ENCODE data around the gene SMC5. TPM values are rescaled to one million over a fixed set of nuclear protein-coding genes. Genes with fewer than 3 reads are reported as not detected.
"Not testable (repeated sequence)": the region's sequence is repeated elsewhere in the genome, so short reads cannot be mapped to it uniquely, and the experiment has no call there.

Gene SMC5
- polyA plus RNA-seq, 3 donors: 39.4 to 63.7 (median 52.3) TPM

DNA sequence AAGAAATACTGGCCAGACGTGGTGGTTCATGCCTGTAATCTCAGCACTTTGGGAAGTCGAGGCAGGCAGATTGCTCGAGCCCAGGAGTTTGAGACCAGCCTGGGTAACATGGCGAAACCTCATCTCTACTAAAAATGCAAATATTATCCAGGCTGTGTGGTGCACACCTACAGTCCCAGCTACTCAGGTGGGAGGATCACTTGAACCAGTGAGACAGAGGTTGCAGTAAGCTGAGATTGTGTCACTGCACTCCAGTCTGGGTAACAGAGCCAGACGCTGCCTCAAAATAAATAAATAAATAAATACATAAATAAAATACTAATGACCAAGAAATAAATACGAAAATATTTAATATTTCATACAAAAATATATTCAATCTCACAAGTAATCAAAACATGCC, 136.9 kb downstream of the SMC5 start:
- DNase-seq (ENCODE audit: extremely low read depth in 1 of 11, low read depth in 9 of 11, low spot score in 4 of 11): no peak

DNA sequence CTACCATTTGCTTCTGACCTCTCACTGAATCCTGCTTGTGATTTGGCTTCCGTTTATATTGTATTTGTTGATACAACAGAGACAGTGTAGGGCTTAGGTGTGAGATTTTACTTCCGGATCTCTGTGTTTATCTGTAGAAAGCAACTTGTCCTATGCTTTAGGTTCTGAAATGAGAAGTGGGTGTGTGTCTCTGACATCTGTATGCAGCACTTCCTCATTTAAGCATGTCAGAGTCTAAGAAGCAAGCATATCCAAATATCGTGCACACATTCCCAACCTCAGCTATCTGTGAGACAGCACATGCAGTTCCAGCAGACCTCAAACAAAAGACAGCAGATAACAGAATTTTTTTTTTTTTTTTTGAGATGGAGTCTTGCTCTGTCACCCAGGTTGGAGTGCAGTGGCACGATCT, 139.4 kb downstream of the SMC5 start:
- no peak for DNase-seq (ENCODE audit: extremely low read depth in 1 of 11, low read depth in 9 of 11, low spot score in 4 of 11)

DNA sequence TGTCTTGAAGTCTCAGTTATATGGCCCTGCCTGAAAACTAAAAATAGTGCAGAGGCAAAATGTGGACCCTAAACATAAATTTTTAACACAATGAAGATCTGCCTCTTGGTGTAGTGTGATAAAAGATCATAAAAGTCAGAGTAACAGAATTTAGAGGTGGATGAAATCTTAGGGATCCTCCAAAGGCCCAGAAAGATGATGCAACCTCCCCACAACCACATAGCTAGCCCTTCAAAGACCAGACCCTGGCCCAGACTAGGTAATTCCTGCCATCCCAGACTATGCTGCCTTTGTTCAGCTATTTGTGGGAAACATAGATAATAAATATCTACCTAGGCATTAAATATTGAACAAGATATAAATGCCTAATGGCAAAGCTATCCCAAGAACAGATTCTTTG, 140.4 kb downstream of the SMC5 start:
- no peak for DNase-seq (ENCODE audit: extremely low read depth in 1 of 11, low read depth in 9 of 11, low spot score in 4 of 11)

GRCh38 chr9:70400107-70400892, 141.5 kb downstream of the SMC5 start:
- DNase-seq (ENCODE audit: extremely low read depth in 1 of 11, low read depth in 9 of 11, low spot score in 4 of 11): no peak

- DNase-seq (ENCODE audit: extremely low read depth in 1 of 11, low read depth in 9 of 11, low spot score in 4 of 11): not testable (repeated sequence)
Observed at GRCh38 chr9:70401241-70401640, 142.5 kb downstream of the SMC5 start.

GRCh38 chr9:70402213-70402612, 143.4 kb downstream of the SMC5 start:
- DNase-seq (ENCODE audit: extremely low read depth in 1 of 11, low read depth in 9 of 11, low spot score in 4 of 11): no peak

DNA sequence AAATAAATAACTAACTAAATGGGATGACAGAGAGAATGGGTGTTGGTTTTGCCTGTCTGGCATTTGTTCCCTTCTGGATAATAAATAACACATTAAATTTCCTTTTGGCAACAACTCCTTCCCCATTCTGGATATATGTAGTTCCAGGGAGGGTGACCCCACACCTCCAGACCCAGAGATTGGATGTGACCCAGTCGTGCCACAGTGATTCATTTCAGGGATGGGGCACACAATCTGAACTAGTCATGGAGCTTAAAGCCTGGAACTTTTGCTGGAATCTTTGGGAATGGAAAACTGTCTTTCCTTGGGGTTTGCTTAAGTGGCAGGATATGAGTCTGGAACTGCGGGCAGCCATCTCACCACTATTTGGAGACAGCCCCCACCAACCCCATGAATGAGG, 144.4 kb downstream of the SMC5 start:
- no peak for DNase-seq (ENCODE audit: extremely low read depth in 1 of 11, low read depth in 9 of 11, low spot score in 4 of 11)

DNA sequence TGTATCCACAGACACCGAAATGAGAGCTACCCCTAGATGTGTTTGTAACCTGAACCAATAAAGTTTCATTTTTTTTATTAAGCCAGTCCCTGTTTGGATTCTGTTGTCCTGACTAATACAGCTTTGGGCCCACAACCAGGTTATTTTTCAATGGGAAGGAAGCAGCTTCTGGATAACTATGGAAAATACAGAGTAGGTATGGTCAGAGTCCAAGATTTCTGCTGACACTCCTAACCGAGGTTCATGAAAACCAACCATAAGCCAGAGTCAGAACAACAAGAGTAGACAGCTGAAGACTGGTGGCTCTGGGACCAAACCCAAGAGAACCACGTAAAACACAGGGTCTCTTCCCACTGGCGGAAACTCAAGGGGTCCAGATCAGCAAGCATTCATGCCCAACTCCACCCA, 144.8 kb downstream of the SMC5 start:
- DNase-seq (ENCODE audit: extremely low read depth in 1 of 11, low read depth in 9 of 11, low spot score in 4 of 11): no peak

- no peak for DNase-seq (ENCODE audit: extremely low read depth in 1 of 11, low read depth in 9 of 11, low spot score in 4 of 11)
Observed at GRCh38 chr9:70404261-70404660, 145.5 kb downstream of the SMC5 start.

Other genes with a start within 250 kb of the SMC5 start
- 1 to 10 TPM; 5.6 to 6.6 (median 5.7) TPM for gene MAMDC2, start 215.1 kb upstream of the SMC5 start, polyA plus RNA-seq (ENCODE audit: insufficient read length in 3 of 3)
- 10 to 100 TPM in 1 of 3 donors, 1 to 10 TPM in 2; 7.0 to 10.1 (median 9.8) TPM for gene KLF9, start 155.7 kb downstream of the SMC5 start, polyA plus RNA-seq (ENCODE audit: insufficient read length in 3 of 3)